ENCODE measurements around the gene KRTAP10-4.
"Not testable (repeated sequence)": the region's sequence is repeated elsewhere in the genome, so short reads cannot be mapped to it uniquely, and the experiment has no call there.

The KRTAP10-4 gene

GRCh38 chr21:44579056-44579832 lies 5.7 kb downstream of the KRTAP10-4 start:
- DNase-seq (ENCODE audit: low spot score), result no peak

- DNase-seq (ENCODE audit: low spot score), result no peak
Observed at GRCh38 chr21:44579833-44580144, 6.3 kb downstream of the KRTAP10-4 start.

- DNase-seq (ENCODE audit: low spot score), result not testable (repeated sequence)
Observed at GRCh38 chr21:44580231-44580821, 6.8 kb downstream of the KRTAP10-4 start, which contains the start of gene KRTAP10-5. Gene KRTAP10-5, minus strand, starts transcription at chr21:44580604. Its CDS starts 26 bp downstream, at chr21:44580578.

GRCh38 chr21:44581158-44581557 lies 7.6 kb downstream of the KRTAP10-4 start:
- DNase-seq (ENCODE audit: low spot score), result no peak

- DNase-seq (ENCODE audit: low spot score), result no peak
Observed at GRCh38 chr21:44582055-44582454, 8.5 kb downstream of the KRTAP10-4 start.

GRCh38 chr21:44583089-44583799 lies 9.7 kb downstream of the KRTAP10-4 start:
- no peak for DNase-seq (ENCODE audit: low spot score)

GRCh38 chr21:44583800-44584147 lies 10.2 kb downstream of the KRTAP10-4 start:
- DNase-seq (ENCODE audit: low spot score), result no peak

- no peak for DNase-seq (ENCODE audit: low spot score)
Observed at GRCh38 chr21:44585892-44586291, 12.4 kb downstream of the KRTAP10-4 start.

- no peak for DNase-seq (ENCODE audit: low spot score)
Observed at GRCh38 chr21:44589094-44589493, 15.6 kb downstream of the KRTAP10-4 start.

- no peak for DNase-seq (ENCODE audit: low spot score)
Observed at GRCh38 chr21:44589586-44590305, 16.2 kb downstream of the KRTAP10-4 start.

GRCh38 chr21:44590311-44590721 lies 16.8 kb downstream of the KRTAP10-4 start:
- DNase-seq (ENCODE audit: low spot score), result no peak

GRCh38 chr21:44590897-44591800 lies 17.6 kb downstream of the KRTAP10-4 start:
- not testable (repeated sequence) for DNase-seq (ENCODE audit: low spot score)

GRCh38 chr21:44591801-44592130 lies 18.2 kb downstream of the KRTAP10-4 start:
- not testable (repeated sequence) for DNase-seq (ENCODE audit: low spot score)

- DNase-seq (ENCODE audit: low spot score), result no peak
Observed at GRCh38 chr21:44592446-44593311, 19.1 kb downstream of the KRTAP10-4 start, which contains the start of gene KRTAP10-6. Gene KRTAP10-6, minus strand, starts transcription at chr21:44592505. Its CDS starts 21 bp downstream, at chr21:44592484.

- no peak for DNase-seq (ENCODE audit: low spot score)
Observed at GRCh38 chr21:44593598-44594405, 20.3 kb downstream of the KRTAP10-4 start.

GRCh38 chr21:44594406-44594916 lies 20.9 kb downstream of the KRTAP10-4 start:
- no peak for DNase-seq (ENCODE audit: low spot score)

- DNase-seq (ENCODE audit: low spot score), result no peak
Observed at GRCh38 chr21:44595524-44595923, 22.0 kb downstream of the KRTAP10-4 start.

- no peak for DNase-seq (ENCODE audit: low spot score)
Observed at GRCh38 chr21:44596068-44596725, 22.7 kb downstream of the KRTAP10-4 start.

GRCh38 chr21:44598061-44598460 lies 24.5 kb downstream of the KRTAP10-4 start:
- no peak for DNase-seq (ENCODE audit: low spot score)
